HepG2 (cell line): ENCODE measurements around the gene CEP250. TPM values are rescaled to one million over a fixed set of nuclear protein-coding genes. Genes with fewer than 3 reads are reported as not detected.

Source experiments
- AGO1 ChIP-seq: fragments of 200-400 bp; formaldehyde crosslinking; IDR thresholded peaks from 2 replicates; pipeline ENCODE4 v1.6.1; 2017; ENCODE audit warnings: mild to moderate bottlenecking, low read depth, low read length, moderate library complexity; ENCODE audit not compliant: poor library complexity, severe bottlenecking
- ATF5 ChIP-seq: sonication (generic); formaldehyde crosslinking; IDR thresholded peaks from 2 replicates; pipeline ENCODE4 v1.4.0; 2020; ENCODE audit warnings: mild to moderate bottlenecking, low read depth, missing genetic modification reagents
- NFAT5 ChIP-seq: sonication (generic); formaldehyde crosslinking; IDR thresholded peaks from 2 replicates; pipeline ENCODE4 v1.4.0; 2020; ENCODE audit warnings: missing genetic modification reagents
- PAXIP1 ChIP-seq: sonication (generic); formaldehyde crosslinking; conservative IDR thresholded peaks from 2 replicates; pipeline ENCODE4 v1.4.0; 2020; ENCODE audit warnings: mild to moderate bottlenecking, missing genetic modification reagents, moderate library complexity
- PITX1 ChIP-seq: sonication (generic); formaldehyde crosslinking; IDR thresholded peaks from 2 replicates; pipeline ENCODE4 v1.5.1; 2020; ENCODE audit warnings: mild to moderate bottlenecking, missing genetic modification reagents
- TFDP1 ChIP-seq: IDR thresholded peaks from 2 replicates; pipeline ENCODE4 v1.6.1; 2016; ENCODE audit warnings: missing compliant biosample characterization, missing genetic modification reagents, borderline replicate concordance
- YEATS2 ChIP-seq: sonication (generic); formaldehyde crosslinking; IDR thresholded peaks from 2 replicates; pipeline ENCODE4 v1.4.0; 2020; ENCODE audit warnings: missing genetic modification reagents, borderline replicate concordance
- ZBTB34 ChIP-seq: sonication (generic); formaldehyde crosslinking; IDR thresholded peaks from 2 replicates; pipeline ENCODE4 v1.8.0; 2022; ENCODE audit warnings: mild to moderate bottlenecking, missing genetic modification reagents
- ZBTB38 ChIP-seq: sonication (generic); formaldehyde crosslinking; IDR thresholded peaks from 2 replicates; pipeline ENCODE4 v1.5.1; 2020; ENCODE audit warnings: mild to moderate bottlenecking, missing genetic modification reagents
- ZFP41 ChIP-seq: sonication (generic); formaldehyde crosslinking; IDR thresholded peaks from 2 replicates; pipeline ENCODE4 v1.4.0; 2020; ENCODE audit warnings: mild to moderate bottlenecking, missing genetic modification reagents, borderline replicate concordance
- ZNF333 ChIP-seq: sonication (generic); formaldehyde crosslinking; IDR thresholded peaks from 2 replicates; pipeline ENCODE4 v1.4.0; 2020; ENCODE audit warnings: mild to moderate bottlenecking, missing genetic modification reagents, borderline replicate concordance
- ZNF678 ChIP-seq: sonication (generic); formaldehyde crosslinking; IDR thresholded peaks from 2 replicates; pipeline ENCODE4 v1.4.0; 2020; ENCODE audit warnings: mild to moderate bottlenecking, missing genetic modification reagents
- ZNF737 ChIP-seq: sonication (generic); formaldehyde crosslinking; IDR thresholded peaks from 2 replicates; pipeline ENCODE4 v1.5.0; 2020; ENCODE audit warnings: missing genetic modification reagents, mild to moderate bottlenecking, borderline replicate concordance
- ZNF768 ChIP-seq: sonication (generic); formaldehyde crosslinking; IDR thresholded peaks from 2 replicates; pipeline ENCODE4 v1.4.0; 2020; ENCODE audit warnings: missing genetic modification reagents
- ZNF83 ChIP-seq: sonication (generic); formaldehyde crosslinking; IDR thresholded peaks from 2 replicates; pipeline ENCODE4 v1.4.0; 2020; ENCODE audit warnings: missing genetic modification reagents, mild to moderate bottlenecking, borderline replicate concordance
- polyA plus RNA-seq, 8 experiments: library from polyadenylated mRNA; depleted of rRNA in 3 of 8; stranded (reverse) in 7 of 8; unstranded in 1 of 8; fragments of >200 nt; fragmentation: Illumina TruSeq in 4 of 8; extraction: Trizol in 4 of 8; gene quantifications; 2 replicates each; pipeline versions ENCODE4 v1.2.1 to v1.2.3, GENCODE V29; 2011 to 2016; ENCODE audit warnings: low read depth in 4 of 8, missing spikeins in 1 of 8, mixed read lengths in 1 of 8; ENCODE audit not compliant: insufficient read depth in 1 of 8
- total RNA-seq, 5 experiments: library from RNA; depleted of rRNA; stranded (reverse); fragments of >200 nt; fragmentation: Illumina TruSeq; extraction: Trizol; gene quantifications; 2 replicates each; pipeline ENCODE4 v1.2.3, GENCODE V29; 2016; ENCODE audit warnings: low read depth in 1 of 5

CEP250 gene
- total and polyA plus RNA-seq, 2 of the 13 experiments (the other 11 are each of a cell fraction or from before 2014, with no cell fraction given), result 28.8 to 55.3 TPM

GRCh38 chr20:35434085-35435005 is 21.1 kb upstream of the CEP250 start (continued):
- no peak for TF ChIP-seq TFDP1 (CRISPR knock-in tag)
- peak; percentile 42; the same call in 1 of the 2 replicates for TF ChIP-seq ZBTB38
- 0 out of 2 replicates have a peak, but pooled peaks have one; percentile 30 for TF ChIP-seq NFAT5 (CRISPR knock-in tag)
- no peak for TF ChIP-seq ZNF678 (CRISPR knock-in tag)
- TF ChIP-seq PITX1 (CRISPR knock-in tag), result no peak
- no peak for TF ChIP-seq ZNF737
- no peak for TF ChIP-seq PAXIP1 (CRISPR knock-in tag)
- peak; percentile 32 for TF ChIP-seq AGO1
- 0 out of 2 replicates have a peak, but pooled peaks have one; percentile 56 for TF ChIP-seq ZNF83 (CRISPR knock-in tag)
- no peak for TF ChIP-seq ZFP41 (CRISPR knock-in tag)
- 0 out of 2 replicates have a peak, but pooled peaks have one; percentile 31 for TF ChIP-seq ZNF333 (CRISPR knock-in tag)
- no peak for TF ChIP-seq ATF5 (CRISPR knock-in tag)
- TF ChIP-seq ZBTB34 (CRISPR knock-in tag), result no peak
- no peak for TF ChIP-seq YEATS2 (CRISPR knock-in tag)
- TF ChIP-seq ZNF768 (CRISPR knock-in tag), result 0 out of 2 replicates have a peak, but pooled peaks have one; percentile 14
